GM19452 (cell line): ENCODE measurements around the gene CFAP44.
"Not testable (repeated sequence)": the region's sequence is repeated elsewhere in the genome, so short reads cannot be mapped to it uniquely, and the experiment has no call there.

Experiments used
- ATAC-seq: cut with Tn5 transposase; IDR thresholded peaks from one replicate; pipeline ENCODE4 v1.9.1; 2021; ENCODE audit not compliant: unreplicated experiment

CFAP44 gene, protein sequence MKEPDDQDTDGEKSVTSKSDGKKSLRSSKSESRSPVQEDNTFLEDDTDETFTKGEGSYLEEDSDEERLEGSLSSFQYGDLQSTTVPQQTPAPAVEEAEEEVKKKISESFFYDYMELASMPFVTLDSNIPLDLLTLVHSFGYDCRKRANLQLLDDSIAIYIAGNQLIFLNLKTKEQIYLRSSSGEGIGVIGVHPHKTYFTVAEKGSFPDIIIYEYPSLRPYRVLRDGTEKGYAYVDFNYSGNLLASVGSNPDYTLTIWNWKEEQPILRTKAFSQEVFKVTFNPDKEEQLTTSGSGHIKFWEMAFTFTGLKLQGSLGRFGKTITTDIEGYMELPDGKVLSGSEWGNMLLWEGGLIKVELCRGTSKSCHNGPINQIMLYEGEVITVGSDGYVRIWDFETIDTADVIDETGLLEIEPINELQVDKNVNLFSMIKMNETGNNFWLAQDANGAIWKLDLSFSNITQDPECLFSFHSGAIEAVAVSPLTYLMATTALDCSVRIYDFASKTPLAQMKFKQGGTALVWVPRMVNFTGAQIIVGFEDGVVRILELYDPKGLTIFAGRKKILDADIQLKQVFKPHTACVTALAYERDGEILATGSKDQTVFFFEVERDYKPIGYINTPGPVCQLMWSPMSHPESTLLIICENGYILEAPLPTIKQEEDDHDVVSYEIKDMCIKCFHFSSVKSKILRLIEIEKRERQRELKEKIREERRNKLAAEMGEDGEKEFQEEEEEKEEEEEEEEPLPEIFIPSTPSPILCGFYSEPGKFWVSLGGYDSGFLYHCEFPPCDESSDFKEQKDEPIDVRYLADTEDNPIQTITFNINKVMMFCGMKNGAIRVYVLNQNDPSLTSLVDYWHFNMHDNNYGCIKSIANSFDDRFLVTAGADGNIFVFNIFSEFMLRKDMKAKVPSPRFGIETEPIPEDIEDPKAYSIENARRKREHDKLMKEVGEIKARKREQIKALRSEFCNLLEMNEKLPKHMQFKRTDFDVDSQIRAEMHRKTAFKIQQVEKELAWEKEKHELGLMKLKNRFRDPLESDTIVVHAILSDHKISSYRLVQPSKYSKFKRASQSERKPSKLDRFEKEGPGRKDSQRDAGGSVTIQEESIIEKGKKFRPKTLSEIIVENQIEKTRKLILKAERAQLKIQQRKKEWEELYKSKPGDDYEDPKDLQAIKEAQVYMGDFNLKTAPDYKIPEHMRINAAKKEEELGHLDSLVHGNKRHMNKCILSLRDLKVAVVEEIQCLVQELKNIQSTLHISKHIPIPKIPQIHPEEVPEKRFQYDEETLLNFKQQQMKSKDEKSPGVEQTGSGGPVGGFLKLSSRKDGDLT (N-terminal part only)

DNA sequence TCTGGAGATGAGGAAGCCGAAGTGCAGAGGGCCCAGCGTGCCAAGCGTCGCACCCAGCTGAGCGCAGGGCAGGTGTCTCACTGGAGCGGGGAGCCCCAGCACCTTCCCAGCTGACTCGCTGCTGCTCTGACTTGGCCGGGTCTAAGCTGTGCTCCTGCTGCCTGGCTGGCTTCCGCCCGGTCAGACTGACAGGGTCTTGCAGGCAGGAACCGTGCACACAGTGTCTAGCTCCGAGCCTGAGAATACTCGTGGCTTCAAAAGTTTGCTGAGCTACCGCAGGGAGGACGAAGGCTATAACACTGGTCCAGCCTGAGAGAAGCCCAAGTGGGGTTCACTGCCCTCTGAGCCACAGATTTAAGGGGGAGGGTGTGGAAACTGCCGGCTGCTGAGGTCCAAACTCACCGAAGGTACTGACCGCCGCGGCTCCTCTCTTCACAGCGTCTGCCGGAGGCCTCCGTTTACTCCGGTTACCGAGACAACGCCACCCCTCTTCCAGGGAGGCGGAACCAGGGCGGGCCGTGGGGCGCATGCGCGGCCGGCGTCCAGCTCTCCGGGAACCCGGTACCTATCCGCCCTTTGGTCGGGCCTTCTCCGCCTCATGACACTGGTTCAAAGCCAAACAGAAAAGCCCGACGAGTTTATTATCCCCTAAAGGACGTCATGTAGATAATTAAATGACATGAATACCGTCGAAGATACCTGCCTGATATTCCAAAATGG is at the start of gene CFAP44:
Gene CFAP44 (minus strand): TSS at position 443 of the 720 bp plus-strand sequence. CDS start 7,829 bp downstream, outside the sequence.
- ATAC-seq, result no peak

DNA sequence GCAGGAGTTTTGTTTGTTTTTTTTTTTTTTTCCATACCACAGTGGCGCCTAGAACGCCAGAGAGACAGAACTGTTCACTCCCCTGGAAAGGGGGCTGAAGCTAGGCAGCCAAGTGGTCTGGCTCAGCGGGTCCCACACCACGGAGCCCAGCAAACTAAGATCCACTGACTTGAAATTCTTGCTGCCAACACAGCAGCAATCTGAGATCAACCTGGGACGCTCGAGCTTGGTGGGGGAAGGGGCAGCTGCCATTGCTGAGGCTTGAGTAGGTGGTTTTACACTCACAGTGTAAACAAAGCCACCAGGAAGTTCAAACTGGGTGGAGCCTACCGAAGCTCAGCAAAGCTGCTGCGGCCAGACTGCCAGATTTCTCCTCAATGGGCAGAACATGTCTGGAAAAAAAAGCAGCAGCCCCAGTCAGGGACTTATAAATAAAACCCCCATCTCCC is 43.9 kb upstream of the CFAP44 start:
- ATAC-seq, result no peak

DNA sequence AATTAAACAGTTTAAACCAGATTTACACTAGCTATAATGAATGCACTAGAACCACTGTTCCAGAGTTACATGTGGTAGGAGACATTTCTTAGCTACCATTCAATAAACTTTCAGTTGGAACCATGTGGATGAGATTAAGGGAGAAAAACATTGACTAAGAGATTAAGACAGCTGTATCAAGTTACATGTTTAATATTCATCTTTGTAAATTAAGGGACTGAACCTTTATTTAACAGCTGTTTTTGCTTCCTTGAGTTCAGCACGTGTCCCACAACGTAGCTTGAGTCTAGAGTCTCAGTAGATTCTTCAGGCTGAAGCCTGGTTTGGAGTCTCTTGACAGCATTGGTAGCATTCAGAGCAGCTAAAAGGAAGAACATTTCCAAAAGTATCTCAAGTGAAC is 27.2 kb upstream of the CFAP44 start:
- ATAC-seq, result no peak

GRCh38 chr3:113461488-113461887 is 20.2 kb upstream of the CFAP44 start:
- ATAC-seq, result no peak

- ATAC-seq, result not testable (repeated sequence)
These were observed 17.3 kb upstream of the CFAP44 start for GRCh38 chr3:113458554-113458953.

GRCh38 chr3:113455446-113455845 is 14.2 kb upstream of the CFAP44 start:
- no peak for ATAC-seq

DNA sequence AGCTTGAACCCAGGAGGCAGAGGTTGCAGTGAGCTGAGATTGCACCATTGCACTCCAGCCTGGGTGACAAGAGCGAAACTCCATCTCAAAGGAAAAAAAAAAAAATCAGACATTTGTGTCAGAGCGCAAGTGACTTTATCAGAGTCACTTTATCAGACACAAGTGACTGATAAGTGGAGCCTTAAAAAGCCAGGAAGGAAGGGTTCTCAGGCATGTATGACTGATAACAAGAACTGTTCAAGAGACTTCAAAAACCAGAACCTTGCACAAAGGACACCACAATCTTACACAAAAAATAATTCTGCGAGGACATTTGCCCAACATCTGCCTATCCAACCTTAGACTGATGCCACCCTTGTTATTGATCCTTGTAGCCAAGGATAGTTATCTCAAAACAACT is 13.3 kb upstream of the CFAP44 start:
- ATAC-seq, result no peak

- no peak for ATAC-seq
These were observed 12.8 kb upstream of the CFAP44 start for GRCh38 chr3:113454057-113454456.

- ATAC-seq, result no peak
These were observed 9.6 kb upstream of the CFAP44 start for GRCh38 chr3:113450911-113451310.

- ATAC-seq, result no peak
These were observed 1.7 kb downstream of the CFAP44 start for GRCh38 chr3:113439606-113440005.

GRCh38 chr3:113438224-113438623 is 3.1 kb downstream of the CFAP44 start:
- ATAC-seq, result no peak

- ATAC-seq, result no peak
These were observed 3.9 kb downstream of the CFAP44 start for GRCh38 chr3:113437411-113437810.

- no peak for ATAC-seq
These were observed 4.5 kb downstream of the CFAP44 start for GRCh38 chr3:113436809-113437208.

- no peak for ATAC-seq
These were observed 9.5 kb downstream of the CFAP44 start for GRCh38 chr3:113431811-113432210.

- no peak for ATAC-seq
These were observed 12.7 kb downstream of the CFAP44 start for GRCh38 chr3:113428581-113428980.

- ATAC-seq, result no peak
These were observed 17.6 kb downstream of the CFAP44 start for GRCh38 chr3:113423699-113424098.

GRCh38 chr3:113421082-113421481 is 20.2 kb downstream of the CFAP44 start:
- no peak for ATAC-seq

- ATAC-seq, result no peak
These were observed 31.6 kb downstream of the CFAP44 start for GRCh38 chr3:113409676-113410075.

GRCh38 chr3:113405180-113405579 is 36.1 kb downstream of the CFAP44 start:
- no peak for ATAC-seq

- no peak for ATAC-seq
These were observed 36.7 kb downstream of the CFAP44 start for GRCh38 chr3:113404637-113405036.
